Adipose tissue (tissue), 3 donors: Measurements from ENCODE around the gene STK16. TPM values are rescaled to one million over a fixed set of nuclear protein-coding genes. Genes with fewer than 3 reads are reported as not detected.

Experiments
- H3K27ac ChIP-seq: one replicate; pipeline ENCODE4 v1.5.1; 2013; ENCODE audit warnings: low read depth, low read length
- WGBS, 3 donors: extraction: QIAGEN DNeasy Blood & Tissue Kit; methylation state at CpG; one replicate each; pipeline ENCODE4 v1.1.7; 2013; 5-methylcytosine and 5-hydroxymethylcytosine counted together
- polyA plus RNA-seq, 3 donors: library from polyadenylated mRNA; stranded (reverse); fragments of 200-250 nt; gene quantifications; one replicate each; pipeline ENCODE4 v1.2.3, GENCODE V29; 2013
- donor health status: healthy with polysubstance abuse.
- donor health status: Bipolar disorder and iron deficiency.
- donor health status: healthy.

STK16 gene
- polyA plus RNA-seq, 3 donors: 33.8 to 36.6 (median 33.9) TPM

- no peak overlapping the region for H3K27ac ChIP-seq
- WGBS, 3 donors: 1 to 2% (median 1%) methylated on average over 15 to 19 of the region's 19 CpGs
These were observed 16.4 kb upstream of the STK16 start for GRCh38 chr2:219228911-219229304.

- WGBS, 3 donors: 0 to 1% (median 0%) methylated on average over 78 to 80 of the region's 80 CpGs
- no peak within 1 kb of the TSS for H3K27ac ChIP-seq
These were observed 15.8 kb upstream of the STK16 start, which contains the start of the genes ANKZF1 and ATG9A for GRCh38 chr2:219229305-219230058. Gene ANKZF1 (plus strand): TSS chr2:219229806. CDS start chr2:219230258, 452 bp downstream. Gene ATG9A (minus strand): TSS chr2:219229636. CDS start chr2:219228024, 1,612 bp downstream.

- H3K27ac ChIP-seq: no peak overlapping the region
- 0 to 1% (median 0%) methylated on average over 24 of the region's 24 CpGs for WGBS, 3 donors
These were observed 15.2 kb upstream of the STK16 start for GRCh38 chr2:219230059-219230540.

GRCh38 chr2:219234331-219234730, 10.9 kb upstream of the STK16 start:
- H3K27ac ChIP-seq: no peak overlapping the region
- WGBS, 3 donors: 71 to 92% (median 90%) methylated on average over 3 of the region's 3 CpGs

GRCh38 chr2:219243291-219243761, 2.0 kb upstream of the STK16 start:
- 46 to 50% (median 46%) methylated on average over 28 of the region's 28 CpGs for WGBS, 3 donors
- H3K27ac ChIP-seq: no peak overlapping the region

GRCh38 chr2:219244789-219245147, 511 bp upstream of the STK16 start:
- peak overlapping the region; percentile 75 for H3K27ac ChIP-seq
- WGBS, 3 donors: 17 to 37% (median 32%) methylated on average over 6 of the region's 6 CpGs

- peak overlapping the region; percentile 87 for H3K27ac ChIP-seq
- WGBS, 3 donors: 14 to 18% (median 14%) methylated on average over 10 of the region's 10 CpGs
These were observed 586 bp downstream of the STK16 start for GRCh38 chr2:219245899-219246230.

- WGBS, 3 donors: 89 to 96% (median 95%) methylated on average over 10 of the region's 10 CpGs
These were observed 1.3 kb downstream of the STK16 start for GRCh38 chr2:219246559-219246958.

GRCh38 chr2:219247678-219248642, 2.7 kb downstream of the STK16 start:
- no peak overlapping the region for H3K27ac ChIP-seq
- 69 to 87% (median 78%) methylated on average over 17 of the region's 17 CpGs for WGBS, 3 donors

More at GRCh38 chr2:219246559-219246958, 1.3 kb downstream of the STK16 start:
- no peak overlapping the region for H3K27ac ChIP-seq

- WGBS, 3 donors: 69 to 72% (median 70%) methylated on average over 2 of the region's 2 CpGs
- H3K27ac ChIP-seq: peak overlapping the region; percentile 71
These were observed 3.5 kb downstream of the STK16 start for GRCh38 chr2:219248845-219249202.

- WGBS, 3 donors: 5 to 22% (median 16%) methylated on average over 7 of the region's 7 CpGs
- H3K27ac ChIP-seq: peak overlapping the region; percentile 71
These were observed 4.1 kb downstream of the STK16 start for GRCh38 chr2:219249203-219249980.

GRCh38 chr2:219250049-219250781, 4.9 kb downstream of the STK16 start:
- H3K27ac ChIP-seq: no peak overlapping the region
- WGBS, 3 donors: 69 to 75% (median 70%) methylated on average over 22 of the region's 22 CpGs

- WGBS, 3 donors: 54 to 80% (median 57%) methylated on average over 6 of the region's 6 CpGs
- no peak overlapping the region for H3K27ac ChIP-seq
These were observed 6.4 kb downstream of the STK16 start for GRCh38 chr2:219251656-219252055.

GRCh38 chr2:219252084-219252483, 6.8 kb downstream of the STK16 start:
- no peak overlapping the region for H3K27ac ChIP-seq
- WGBS, 3 donors: 72 to 74% (median 72%) methylated on average over 5 of the region's 5 CpGs

- no peak overlapping the region for H3K27ac ChIP-seq
- WGBS, 3 donors: 12 to 15% (median 12%) methylated on average over 9 of the region's 9 CpGs
These were observed 7.3 kb downstream of the STK16 start for GRCh38 chr2:219252570-219252899.

- no peak within 1 kb of the TSS for H3K27ac ChIP-seq
- 3 to 4% (median 3%) methylated on average over 49 of the region's 49 CpGs for WGBS, 3 donors
These were observed 7.8 kb downstream of the STK16 start, which contains the start of gene TUBA4B for GRCh38 chr2:219252900-219253752. Gene TUBA4B (plus strand): TSS chr2:219253243. CDS start chr2:219253408, 165 bp downstream.
